SK-N-SH treated with all-trans-retinoic acid at 6 μM for 48 hours (cell line): ENCODE measurements around the gene MBOAT2.

Experiments used
- ATAC-seq: fragments of 200-7000 bp; cut with Tn5 transposase; 3 replicates; pipeline ENCODE4 v1.9.1; 2020; ENCODE audit warnings: mild to moderate bottlenecking, moderate library complexity
- ARNTL ChIP-seq: fragments of 450-650 bp; formaldehyde crosslinking; IDR thresholded peaks from 2 replicates; pipeline ENCODE4 v1.5.0; 2020; ENCODE audit warnings: low read depth, mild to moderate bottlenecking, moderate library complexity, borderline replicate concordance
- BACH2 ChIP-seq: fragments of 250-450 bp; sonication (Bioruptor Pico); IDR thresholded peaks from 2 replicates; pipeline ENCODE4 v1.9.0; 2021; ENCODE audit warnings: mild to moderate bottlenecking, borderline replicate concordance
- CREB5 ChIP-seq: fragments of 250-450 bp; sonication (Bioruptor Pico); IDR thresholded peaks from 2 replicates; pipeline ENCODE4 v1.5.1; 2020; ENCODE audit warnings: low read depth, mild to moderate bottlenecking, moderate library complexity
- CSRNP3 ChIP-seq: fragments of 250-450 bp; sonication (Bioruptor Pico); IDR thresholded peaks from 2 replicates; pipeline ENCODE4 v1.5.1; 2021; ENCODE audit warnings: mild to moderate bottlenecking, moderate library complexity
- ESRRG ChIP-seq: fragments of 250-450 bp; sonication (Bioruptor Pico); IDR thresholded peaks from 2 replicates; pipeline ENCODE4 v1.6.1; 2021; ENCODE audit warnings: mild to moderate bottlenecking
- GLIS3 ChIP-seq: fragments of 250-450 bp; sonication (Bioruptor Pico); IDR thresholded peaks from 2 replicates; pipeline ENCODE4 v1.5.0; 2020; ENCODE audit warnings: mild to moderate bottlenecking, moderate library complexity
- PATZ1 ChIP-seq: fragments of 250-450 bp; sonication (Bioruptor Pico); IDR thresholded peaks from 2 replicates; pipeline ENCODE4 v1.8.0; 2020; ENCODE audit warnings: mild to moderate bottlenecking, moderate library complexity, borderline replicate concordance
- POU6F1 ChIP-seq: fragments of 250-450 bp; sonication (Bioruptor Pico); IDR thresholded peaks from 2 replicates; pipeline ENCODE4 v1.8.0; 2021; ENCODE audit warnings: low read depth, mild to moderate bottlenecking, moderate library complexity, borderline replicate concordance
- PPARA ChIP-seq: fragments of 250-450 bp; sonication (Bioruptor Pico); IDR thresholded peaks from 2 replicates; pipeline ENCODE4 v1.5.0; 2020; ENCODE audit warnings: mild to moderate bottlenecking, borderline replicate concordance
- RARB ChIP-seq: fragments of 250-450 bp; sonication (Bioruptor Pico); IDR thresholded peaks from 2 replicates; pipeline ENCODE4 v1.8.0; 2021; ENCODE audit warnings: mild to moderate bottlenecking, moderate library complexity
- TCF4 ChIP-seq: fragments of 250-450 bp; sonication (Bioruptor Pico); IDR thresholded peaks from 2 replicates; pipeline ENCODE4 v1.8.0; 2021; ENCODE audit warnings: mild to moderate bottlenecking, moderate library complexity, borderline replicate concordance
- TSHZ2 ChIP-seq: fragments of 250-450 bp; sonication (Bioruptor Pico); IDR thresholded peaks from 2 replicates; pipeline ENCODE4 v1.5.0; 2020; ENCODE audit warnings: mild to moderate bottlenecking, moderate library complexity
- ZFP3 ChIP-seq: fragments of 250-450 bp; sonication (Bioruptor Pico); IDR thresholded peaks from 2 replicates; pipeline ENCODE4 v1.5.0; 2020; ENCODE audit warnings: mild to moderate bottlenecking, moderate library complexity
- ZFP30 ChIP-seq: fragments of 450-650 bp; formaldehyde crosslinking; IDR thresholded peaks from 2 replicates; pipeline ENCODE4 v1.5.0; 2022; ENCODE audit warnings: mild to moderate bottlenecking, moderate library complexity
- ZNF565 ChIP-seq: fragments of 450-650 bp; formaldehyde crosslinking; conservative IDR thresholded peaks from 2 replicates; pipeline ENCODE4 v1.5.0; 2020; ENCODE audit warnings: low read depth, mild to moderate bottlenecking, moderate library complexity
- ZNF70 ChIP-seq: fragments of 450-650 bp; formaldehyde crosslinking; IDR thresholded peaks from 2 replicates; pipeline ENCODE4 v1.5.0; 2020; ENCODE audit warnings: mild to moderate bottlenecking, moderate library complexity
- ZNF8 ChIP-seq: fragments of 450-650 bp; formaldehyde crosslinking; IDR thresholded peaks from 2 replicates; pipeline ENCODE4 v1.5.0; 2020; ENCODE audit warnings: mild to moderate bottlenecking, moderate library complexity

Gene MBOAT2

GRCh38 chr2:8983571-8983970 lies 19.9 kb downstream of the MBOAT2 start:
- ATAC-seq = 0 out of 3 replicates have a peak, but pooled peaks have one; percentile 17
- no peak for TF ChIP-seq ARNTL

- no peak for TF ChIP-seq PPARA (CRISPR knock-in tag)
- no peak for TF ChIP-seq ESRRG (CRISPR knock-in tag)
- TF ChIP-seq GLIS3 = no peak
- TF ChIP-seq ZNF8 (CRISPR knock-in tag) = no peak
- no peak for TF ChIP-seq ZFP3 (CRISPR knock-in tag)
- no peak for TF ChIP-seq PATZ1 (CRISPR knock-in tag)
- no peak for TF ChIP-seq POU6F1
- TF ChIP-seq CREB5 (CRISPR knock-in tag) = no peak
- TF ChIP-seq ZNF70 (CRISPR knock-in tag) = no peak
- no peak for TF ChIP-seq TCF4 (CRISPR knock-in tag)
- TF ChIP-seq, all 23 proteins: peak for 0
- ATAC-seq = no peak
Measured at GRCh38 chr2:8981876-8982275, 21.6 kb downstream of the MBOAT2 start.

GRCh38 chr2:8980096-8980495 lies 23.4 kb downstream of the MBOAT2 start:
- ATAC-seq = no peak
- TF ChIP-seq RARB (CRISPR knock-in tag) = no peak
- no peak for TF ChIP-seq ZNF565 (CRISPR knock-in tag)
- no peak for TF ChIP-seq ZFP30 (CRISPR knock-in tag)
- TF ChIP-seq, all 23 proteins: peak for 0

GRCh38 chr2:8977758-8978157 lies 25.7 kb downstream of the MBOAT2 start:
- TF ChIP-seq BACH2 (CRISPR knock-in tag) = no peak
- TF ChIP-seq ZFP3 (CRISPR knock-in tag) = no peak
- no peak for TF ChIP-seq CSRNP3 (CRISPR knock-in tag)
- ATAC-seq = no peak

- TF ChIP-seq TSHZ2 (CRISPR knock-in tag) (peak; percentile 44; the same call in 1 of the 2 replicates), PATZ1 (CRISPR knock-in tag) (no peak), ZFP30 (CRISPR knock-in tag) (no peak)
- ATAC-seq = peak; percentile 94
Measured at GRCh38 chr2:8976442-8977259, 26.8 kb downstream of the MBOAT2 start.
